Chondrocyte (in vitro differentiated cells): Measurements from ENCODE around the gene TRIM68. TPM values are rescaled to one million over a fixed set of nuclear protein-coding genes. Genes with fewer than 3 reads are reported as not detected.

Experiments used
- DNase-seq: peaks from one replicate; pipeline ENCODE4 v3.0.0; 2021; ENCODE audit warnings: mixed read lengths, low spot score
- H3K27ac Mint-ChIP-seq: one replicate; pipeline ENCODE4 v1.8.0; 2021; ENCODE audit warnings: mild to moderate bottlenecking, moderate library complexity, mixed read lengths; ENCODE audit not compliant: unreplicated experiment
- H3K27me3 Mint-ChIP-seq: 2 replicates; pipeline ENCODE4 v1.8.0; 2021; ENCODE audit warnings: low read depth, mixed read lengths
- H3K36me3 Mint-ChIP-seq: 2 replicates; pipeline ENCODE4 v1.8.0; 2021; ENCODE audit warnings: low read depth, mixed read lengths
- H3K4me1 Mint-ChIP-seq: 2 replicates; pipeline ENCODE4 v1.8.0; 2021; ENCODE audit warnings: low read depth, mild to moderate bottlenecking, mixed read lengths
- H3K4me3 Mint-ChIP-seq: one replicate; pipeline ENCODE4 v1.8.0; 2021; ENCODE audit warnings: mild to moderate bottlenecking, moderate library complexity, mixed read lengths; ENCODE audit not compliant: unreplicated experiment
- H3K9me3 Mint-ChIP-seq: 2 replicates; pipeline ENCODE4 v1.8.0; 2021; ENCODE audit warnings: low read depth, mixed read lengths
- CTCF ChIP-seq: fragments of 200-600 bp; sonication (generic); IDR thresholded peaks from 2 replicates; pipeline ENCODE4 v1.5.0; 2021; ENCODE audit warnings: antibody characterized with exemption, mild to moderate bottlenecking, moderate library complexity
- total RNA-seq: library from RNA; stranded (reverse); gene quantifications from 3 replicates; pipeline ENCODE4 v1.2.1, GENCODE V29; 2021

TRIM68 gene
- total RNA-seq, 1 donor from 2014 or later = 10.3 TPM

- Mint-ChIP-seq H3K4me3 (peak within 1 kb of the TSS; percentile 11), H3K36me3 (no peaks in the 10 kb centered on the region)
These were observed 35.7 kb upstream of the TRIM68 start, which contains the start of gene OR51E1 for GRCh38 chr11:4643682-4644081. Gene OR51E1, plus strand, starts transcription at chr11:4643982. Its CDS starts 8,545 bp downstream, at chr11:4652527.

GRCh38 chr11:4643076-4643475 is 35.0 kb upstream of the TRIM68 start:
- H3K36me3 Mint-ChIP-seq = no peaks in the 10 kb centered on the region
- peaks cover 53% of the 10 kb centered on the region for H3K4me1 Mint-ChIP-seq
- TF ChIP-seq CTCF = no peak
- DNase-seq = no peak
- no peak overlapping the region for H3K4me3 Mint-ChIP-seq
- no peaks in the 10 kb centered on the region for H3K27me3 Mint-ChIP-seq
- H3K9me3 Mint-ChIP-seq = no peaks in the 10 kb centered on the region
- no peak overlapping the region for H3K27ac Mint-ChIP-seq

More at GRCh38 chr11:4643682-4644081, 35.7 kb upstream of the TRIM68 start, which contains the start of gene OR51E1:
- peak within 1 kb of the TSS; percentile 10 for H3K27ac Mint-ChIP-seq
- no peaks in the 10 kb centered on the region for H3K27me3 Mint-ChIP-seq
- H3K4me1 Mint-ChIP-seq = peaks cover 57% of the 10 kb centered on the region
- no peaks in the 10 kb centered on the region for H3K9me3 Mint-ChIP-seq
- DNase-seq = no peak
- TF ChIP-seq CTCF = no peak

- TF ChIP-seq CTCF = no peak
- no peak overlapping the region for H3K4me3 Mint-ChIP-seq
- no peaks in the 10 kb centered on the region for H3K27me3 Mint-ChIP-seq
- no peak for DNase-seq
- no peaks in the 10 kb centered on the region for H3K9me3 Mint-ChIP-seq
- H3K4me1 Mint-ChIP-seq = peaks cover 44% of the 10 kb centered on the region
- no peaks in the 10 kb centered on the region for H3K36me3 Mint-ChIP-seq
- no peak overlapping the region for H3K27ac Mint-ChIP-seq
These were observed 34.0 kb upstream of the TRIM68 start for GRCh38 chr11:4642043-4642442.

GRCh38 chr11:4641501-4641900 is 33.5 kb upstream of the TRIM68 start:
- no peaks in the 10 kb centered on the region for H3K9me3 Mint-ChIP-seq
- H3K27me3 Mint-ChIP-seq = no peaks in the 10 kb centered on the region
- H3K27ac Mint-ChIP-seq = no peak overlapping the region
- H3K4me3 Mint-ChIP-seq = no peak overlapping the region
- H3K36me3 Mint-ChIP-seq = no peaks in the 10 kb centered on the region
- H3K4me1 Mint-ChIP-seq = peaks cover 44% of the 10 kb centered on the region
- DNase-seq = no peak
- no peak for TF ChIP-seq CTCF

GRCh38 chr11:4639931-4640330 is 31.9 kb upstream of the TRIM68 start:
- Mint-ChIP-seq H3K27me3 (no peaks in the 10 kb centered on the region), H3K4me1 (peaks cover 34% of the 10 kb centered on the region), H3K9me3 (no peaks in the 10 kb centered on the region), H3K36me3 (no peaks in the 10 kb centered on the region), H3K27ac (no peak overlapping the region), H3K4me3 (no peak overlapping the region)
- no peak for DNase-seq
- TF ChIP-seq CTCF = no peak
